Progenitor cell of endocrine pancreas (in vitro differentiated cells): ENCODE results near the gene STK24. TPM values are rescaled to one million over a fixed set of nuclear protein-coding genes. Genes with fewer than 3 reads are reported as not detected.
A peak's percentile ranks its signal among the peaks of the same experiment; 100 is the strongest.

Experiments used
- DNase-seq: peaks from one replicate; pipeline ENCODE4 v3.0.0; 2021; ENCODE audit warnings: low spot score; ENCODE audit not compliant: unreplicated experiment
- H3K27ac Mint-ChIP-seq: 2 replicates; pipeline ENCODE4 v1.8.0; 2021; ENCODE audit warnings: mild to moderate bottlenecking, moderate library complexity, mixed read lengths
- H3K27me3 Mint-ChIP-seq: 2 replicates; pipeline ENCODE4 v1.8.0; 2021; ENCODE audit warnings: mixed read lengths
- H3K36me3 Mint-ChIP-seq: 2 replicates; pipeline ENCODE4 v1.8.0; 2022; ENCODE audit warnings: mixed read lengths; ENCODE audit not compliant: insufficient read depth
- H3K4me1 Mint-ChIP-seq: 2 replicates; pipeline ENCODE4 v1.8.0; 2021; ENCODE audit warnings: low read depth, mixed read lengths
- H3K4me3 Mint-ChIP-seq: 2 replicates; pipeline ENCODE4 v1.8.0; 2021; ENCODE audit warnings: low read depth, mild to moderate bottlenecking, moderate library complexity, mixed read lengths
- H3K9me3 Mint-ChIP-seq: 2 replicates; pipeline ENCODE4 v1.8.0; 2021; ENCODE audit warnings: low read depth, mixed read lengths
- CTCF ChIP-seq: fragments of 200-600 bp; sonication (generic); IDR thresholded peaks from one replicate; pipeline ENCODE4 v1.5.0; 2021; ENCODE audit warnings: antibody characterized with exemption, mild to moderate bottlenecking; ENCODE audit not compliant: unreplicated experiment
- total RNA-seq: library from RNA; stranded (reverse); gene quantifications from 2 replicates; pipeline ENCODE4 v1.2.1, GENCODE V29; 2021

The STK24 gene
- total RNA-seq, 1 donor from 2014 or later: 113 TPM

GRCh38 chr13:98462241-98462882 is 114.5 kb downstream of the STK24 start:
- Mint-ChIP-seq H3K9me3 (no peaks in the 10 kb centered on the region), H3K4me1 (peaks cover 15% of the 10 kb centered on the region), H3K27ac (peak overlapping the region; percentile 62), H3K27me3 (no peaks in the 10 kb centered on the region), H3K36me3 (peaks cover 30% of the 10 kb centered on the region), H3K4me3 (no peak overlapping the region)
- no peak for DNase-seq
- no peak for TF ChIP-seq CTCF

GRCh38 chr13:98461486-98462240 is 115.2 kb downstream of the STK24 start:
- Mint-ChIP-seq H3K27ac (no peak overlapping the region), H3K27me3 (no peaks in the 10 kb centered on the region), H3K4me1 (peaks cover 12% of the 10 kb centered on the region), H3K36me3 (peaks cover 32% of the 10 kb centered on the region), H3K9me3 (no peaks in the 10 kb centered on the region), H3K4me3 (no peak overlapping the region)
- no peak for DNase-seq
- no peak for TF ChIP-seq CTCF

- peaks cover 34% of the 10 kb centered on the region for H3K36me3 Mint-ChIP-seq
- no peak overlapping the region for H3K27ac Mint-ChIP-seq
- no peak overlapping the region for H3K4me3 Mint-ChIP-seq
- TF ChIP-seq CTCF: no peak
- peaks cover 14% of the 10 kb centered on the region for H3K4me1 Mint-ChIP-seq
- H3K9me3 Mint-ChIP-seq: no peaks in the 10 kb centered on the region
- H3K27me3 Mint-ChIP-seq: no peaks in the 10 kb centered on the region
- no peak for DNase-seq
These were observed 116.4 kb downstream of the STK24 start for GRCh38 chr13:98460516-98460915.

- H3K9me3 Mint-ChIP-seq: no peaks in the 10 kb centered on the region
- DNase-seq: no peak
- H3K4me1 Mint-ChIP-seq: peaks cover 14% of the 10 kb centered on the region
- no peaks in the 10 kb centered on the region for H3K27me3 Mint-ChIP-seq
- no peak overlapping the region for H3K4me3 Mint-ChIP-seq
- peak overlapping the region; percentile 53 for H3K27ac Mint-ChIP-seq
- peaks cover 33% of the 10 kb centered on the region for H3K36me3 Mint-ChIP-seq
- no peak for TF ChIP-seq CTCF
These were observed 117.1 kb downstream of the STK24 start for GRCh38 chr13:98459721-98460370.

- TF ChIP-seq CTCF: no peak
- DNase-seq: no peak
- Mint-ChIP-seq H3K9me3 (no peaks in the 10 kb centered on the region), H3K27me3 (no peaks in the 10 kb centered on the region), H3K27ac (peak overlapping the region; percentile 53), H3K36me3 (peaks cover 37% of the 10 kb centered on the region), H3K4me1 (peaks cover 14% of the 10 kb centered on the region), H3K4me3 (no peak overlapping the region)
These were observed 117.7 kb downstream of the STK24 start for GRCh38 chr13:98459171-98459681.
